GM20431 (cell line): ENCODE data around the gene XPNPEP1.

Experiments used
- in situ Hi-C: fragments of 300-500 bp; cut with MseI, MboI; formaldehyde crosslinking; loops from one replicate; pipeline ENCODE4 v1.15.0; 2020; ENCODE audit warnings: low sequenced_read_pairs; ENCODE audit not compliant: unreplicated experiment

XPNPEP1 gene

DNA sequence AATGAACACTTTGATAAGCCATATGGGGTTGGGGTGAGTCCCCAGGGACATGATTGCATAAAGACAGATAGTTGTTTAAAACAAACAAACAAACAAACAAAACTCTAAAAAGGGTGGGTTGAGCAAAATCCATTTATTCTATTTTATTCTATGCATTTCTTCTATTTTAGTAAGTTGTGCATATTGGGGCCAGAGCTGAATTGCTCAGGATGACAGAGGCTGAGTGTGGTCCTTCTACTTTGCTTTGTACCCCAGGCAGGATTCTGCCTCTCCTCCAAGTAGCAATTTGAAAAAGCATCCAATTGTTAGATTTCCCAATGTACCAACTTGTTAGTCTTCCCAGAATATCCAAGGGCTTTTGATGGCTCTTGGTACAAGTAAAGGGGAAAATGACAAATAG is 29.2 kb upstream of the XPNPEP1 start:
- in situ Hi-C loops = no loop called here

DNA sequence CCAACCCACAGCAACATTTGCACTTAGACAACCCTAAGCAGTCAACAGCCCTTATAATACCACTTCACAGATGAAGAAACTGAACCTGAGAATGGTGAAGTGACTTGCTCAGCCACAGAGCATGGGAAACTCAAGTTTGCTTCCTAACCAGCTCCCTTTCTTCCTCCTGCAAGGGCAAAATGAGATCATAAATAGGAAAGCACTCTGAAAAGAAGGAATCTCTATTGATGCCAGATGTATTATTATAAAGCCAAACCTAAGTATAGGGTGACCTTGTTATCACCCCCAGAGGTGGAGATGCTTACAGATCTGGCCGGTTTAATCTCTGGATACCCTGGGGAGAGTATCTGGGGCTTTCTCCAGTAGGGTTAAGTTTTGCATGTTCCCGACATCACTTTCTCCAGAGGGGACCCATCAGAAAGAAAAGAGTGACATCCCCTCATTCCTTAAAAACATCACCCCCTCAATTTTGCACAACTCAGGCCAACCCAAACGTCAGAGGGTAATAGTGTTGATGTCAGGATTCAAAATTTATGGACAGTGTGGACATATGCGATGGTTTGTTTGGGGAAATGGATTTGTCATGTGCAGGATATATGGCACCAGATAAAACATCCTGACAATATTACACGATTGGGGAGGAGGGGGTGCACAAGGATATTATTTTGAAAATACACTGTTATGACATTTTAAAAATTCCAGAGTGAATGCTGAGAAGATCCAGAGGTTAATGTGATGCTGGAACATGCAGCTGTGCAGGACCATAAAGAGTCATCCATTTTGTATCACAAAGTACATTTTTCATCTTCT is 24.0 kb upstream of the XPNPEP1 start:
- in situ Hi-C loops = no loop called here

DNA sequence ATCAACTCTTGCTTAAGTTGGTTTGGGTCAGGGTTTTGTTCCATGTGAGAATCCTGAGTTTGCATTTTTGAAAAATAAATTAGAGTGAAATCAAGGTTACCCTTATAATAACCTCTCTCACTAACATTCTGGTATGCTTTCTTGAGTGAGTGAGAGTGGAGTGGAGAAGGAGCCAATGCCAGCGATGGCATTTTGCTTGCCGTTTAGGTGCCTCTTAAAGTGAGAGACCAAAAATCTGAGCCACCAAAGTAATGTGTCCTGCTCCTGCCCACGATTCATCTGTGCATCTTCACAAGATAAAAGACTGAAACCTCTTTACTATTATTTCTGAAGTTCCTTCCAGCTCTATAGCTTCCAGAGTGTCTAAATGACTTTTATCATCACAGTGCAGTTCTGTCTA is 23.4 kb upstream of the XPNPEP1 start:
- in situ Hi-C loops = no loop called here

DNA sequence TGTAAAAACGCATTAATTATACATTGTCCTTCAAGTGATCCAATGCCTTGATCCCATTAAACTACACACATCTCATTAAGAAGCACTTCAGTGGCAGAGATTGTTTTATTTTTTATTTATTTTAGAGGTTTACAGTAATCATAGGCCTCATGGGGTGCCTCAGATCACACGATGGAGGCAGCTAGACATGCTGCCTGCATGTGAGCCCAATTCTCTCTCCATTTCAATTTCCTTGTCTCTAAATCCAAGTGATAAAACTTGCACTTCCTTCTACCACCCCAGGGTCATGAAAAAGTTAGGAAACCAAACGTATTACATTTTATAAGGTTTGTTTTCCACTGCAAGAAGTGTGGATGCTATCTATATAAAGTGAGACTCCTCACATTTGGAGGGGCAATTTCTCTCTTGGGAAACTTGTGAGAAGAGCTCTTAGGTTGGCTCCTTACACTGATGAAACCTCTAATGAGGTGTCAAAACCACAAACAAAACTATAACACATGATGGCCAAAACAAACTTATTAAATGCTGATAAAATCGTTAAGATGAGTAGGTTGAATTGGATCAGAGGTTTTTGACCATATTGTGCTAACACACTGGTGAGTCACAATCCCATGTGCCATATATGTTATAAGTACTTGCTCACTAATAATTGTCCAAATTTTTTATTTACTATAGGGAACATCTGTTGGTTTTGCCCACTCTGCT is 22.3 kb upstream of the XPNPEP1 start:
- in situ Hi-C loops = no loop called here

DNA sequence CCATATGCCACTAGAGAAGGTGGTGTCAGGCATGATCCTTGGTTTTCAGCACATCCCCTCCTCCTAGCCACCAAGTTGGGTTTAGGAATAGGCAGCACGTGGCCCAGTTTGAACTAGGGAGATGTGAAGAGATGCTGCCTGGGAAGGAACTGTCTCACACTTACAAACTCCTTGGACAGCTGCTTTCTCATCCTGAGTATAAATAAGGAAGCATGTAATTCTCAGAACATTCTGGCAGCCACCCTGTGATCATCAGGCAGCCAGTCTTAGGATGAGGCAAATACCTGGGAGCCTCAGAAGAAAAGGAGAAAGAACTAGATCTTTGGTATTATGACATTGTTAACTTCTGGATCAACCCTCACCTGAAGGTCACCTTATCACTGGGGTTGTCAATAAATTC is 21.3 kb upstream of the XPNPEP1 start:
- in situ Hi-C loops = no loop called here

DNA sequence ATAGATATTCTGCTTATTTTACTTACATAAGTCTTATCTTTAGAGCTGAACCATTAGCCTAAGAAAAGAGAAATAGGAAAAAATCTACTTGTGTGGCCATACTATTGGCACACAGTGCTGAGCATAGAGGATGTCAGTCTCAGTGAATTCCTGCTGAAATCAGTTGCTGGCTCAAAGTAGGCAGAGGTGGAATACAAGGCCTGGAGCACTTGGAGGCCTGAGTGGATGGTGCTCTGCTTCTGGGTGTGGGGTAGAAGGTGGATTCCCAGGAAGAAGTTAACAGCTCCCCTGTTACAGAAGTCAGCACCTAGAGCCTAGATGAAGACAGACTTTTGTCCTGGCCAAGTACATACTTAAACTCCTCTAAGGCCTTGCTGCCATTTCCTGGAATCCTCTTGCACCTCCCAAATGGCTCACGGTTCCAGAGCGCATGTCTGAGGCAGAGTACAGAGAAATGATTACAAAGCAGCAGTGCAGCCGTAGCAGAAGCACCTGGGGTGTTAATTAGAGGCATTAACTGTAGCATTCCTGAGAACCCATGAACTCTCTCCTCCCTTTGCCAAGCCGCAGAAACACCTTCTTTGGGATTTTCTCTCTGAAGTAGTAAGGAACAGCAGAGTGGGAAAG is 18.0 kb upstream of the XPNPEP1 start:
- in situ Hi-C loops = no loop called here

DNA sequence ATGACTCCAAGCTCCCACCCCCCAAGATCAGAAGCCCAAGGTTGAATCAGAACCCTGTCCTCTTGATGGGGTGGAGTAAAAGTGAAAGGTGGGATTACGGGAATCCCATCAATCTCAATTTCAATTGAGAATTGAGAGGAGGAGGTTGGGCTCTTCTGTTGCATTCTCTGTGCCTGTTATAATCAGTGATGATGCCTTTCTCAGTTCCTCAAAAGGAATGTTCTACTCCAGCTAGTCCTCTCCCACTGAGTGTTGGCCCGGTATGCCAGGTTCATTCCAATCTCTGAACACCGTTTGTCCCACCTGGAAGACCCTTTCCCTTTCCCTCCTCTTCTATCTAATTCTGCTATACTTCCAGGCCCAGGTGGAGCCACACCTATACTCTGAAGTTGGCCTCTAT is 17.2 kb upstream of the XPNPEP1 start:
- in situ Hi-C loops = no loop called here

DNA sequence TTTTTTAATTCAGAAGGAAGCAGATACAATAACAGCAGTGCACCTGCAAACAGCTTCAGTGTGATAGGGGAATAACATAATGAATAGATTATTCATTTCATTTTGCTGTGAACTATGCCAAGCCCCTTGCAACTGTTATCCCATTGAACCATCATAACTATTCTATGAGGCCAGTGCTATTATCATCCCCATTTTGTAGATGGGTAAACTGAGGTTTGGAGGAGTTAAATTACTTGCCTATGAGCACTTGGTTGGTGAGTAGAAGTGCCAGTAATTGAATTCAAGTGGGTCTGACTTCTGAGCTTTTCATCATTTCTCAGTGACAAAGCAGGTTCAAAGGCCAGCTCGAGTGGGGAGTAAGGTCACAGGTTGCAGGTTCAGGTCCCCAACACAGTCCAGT is 16.8 kb upstream of the XPNPEP1 start:
- in situ Hi-C loops = no loop called here

DNA sequence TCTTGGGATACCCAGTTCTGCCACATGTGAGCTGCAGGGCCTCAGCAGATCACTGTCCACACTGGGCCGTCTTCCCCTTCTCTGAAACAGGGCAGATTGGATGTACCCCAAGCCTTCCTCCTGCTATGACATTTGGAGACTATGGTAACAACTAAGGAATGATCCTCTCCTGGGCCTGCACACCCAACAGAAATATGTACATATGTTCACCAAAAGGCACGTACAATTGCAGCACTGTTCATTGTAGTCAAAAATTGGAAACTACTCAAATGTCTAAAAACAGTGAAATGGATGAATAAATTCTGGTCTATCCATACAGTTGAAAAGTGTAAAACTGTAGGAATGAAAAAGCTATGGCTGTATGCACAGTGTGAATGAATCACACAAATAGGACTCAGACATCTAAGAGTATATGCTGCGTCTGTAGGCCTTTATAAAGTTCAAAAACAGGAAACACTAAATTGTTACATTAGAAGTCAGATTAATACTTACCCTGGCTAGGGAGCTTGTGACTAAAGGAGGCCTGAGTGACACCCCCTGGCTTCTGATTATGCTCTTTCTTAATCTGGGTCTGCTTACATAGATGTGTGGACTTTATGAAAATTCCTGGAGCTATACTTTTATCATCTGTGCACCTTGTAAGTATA is 16.1 kb upstream of the XPNPEP1 start:
- in situ Hi-C loops = no loop called here

DNA sequence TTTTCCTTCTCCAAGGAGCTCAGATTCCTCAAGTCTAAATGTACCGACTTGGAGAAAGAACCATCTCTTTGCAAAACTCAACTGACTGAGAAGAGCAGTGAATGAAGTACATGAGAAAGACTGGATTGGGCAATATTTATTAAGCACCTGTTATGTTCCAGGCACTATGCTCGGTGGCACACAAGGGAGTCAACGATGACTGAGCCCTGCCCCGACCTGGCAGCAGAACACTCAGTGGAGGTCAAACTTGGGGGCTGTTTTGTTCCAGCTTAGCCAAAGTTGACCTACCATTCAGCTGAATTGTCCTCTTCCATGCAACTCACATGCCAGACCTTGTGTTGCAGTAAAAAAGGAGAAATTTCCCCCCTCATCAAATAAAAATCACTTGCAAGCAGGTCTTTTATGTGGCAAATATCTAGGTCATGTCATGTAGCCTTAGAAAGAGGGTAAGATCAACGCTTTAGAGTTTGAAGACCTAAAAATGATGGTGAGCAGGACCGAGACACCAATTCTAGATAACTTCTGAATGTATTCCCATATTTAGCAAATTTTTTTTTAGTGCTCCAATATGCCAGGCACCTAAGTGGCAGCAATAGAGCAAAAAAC is 14.3 kb upstream of the XPNPEP1 start:
- in situ Hi-C loops = no loop called here

DNA sequence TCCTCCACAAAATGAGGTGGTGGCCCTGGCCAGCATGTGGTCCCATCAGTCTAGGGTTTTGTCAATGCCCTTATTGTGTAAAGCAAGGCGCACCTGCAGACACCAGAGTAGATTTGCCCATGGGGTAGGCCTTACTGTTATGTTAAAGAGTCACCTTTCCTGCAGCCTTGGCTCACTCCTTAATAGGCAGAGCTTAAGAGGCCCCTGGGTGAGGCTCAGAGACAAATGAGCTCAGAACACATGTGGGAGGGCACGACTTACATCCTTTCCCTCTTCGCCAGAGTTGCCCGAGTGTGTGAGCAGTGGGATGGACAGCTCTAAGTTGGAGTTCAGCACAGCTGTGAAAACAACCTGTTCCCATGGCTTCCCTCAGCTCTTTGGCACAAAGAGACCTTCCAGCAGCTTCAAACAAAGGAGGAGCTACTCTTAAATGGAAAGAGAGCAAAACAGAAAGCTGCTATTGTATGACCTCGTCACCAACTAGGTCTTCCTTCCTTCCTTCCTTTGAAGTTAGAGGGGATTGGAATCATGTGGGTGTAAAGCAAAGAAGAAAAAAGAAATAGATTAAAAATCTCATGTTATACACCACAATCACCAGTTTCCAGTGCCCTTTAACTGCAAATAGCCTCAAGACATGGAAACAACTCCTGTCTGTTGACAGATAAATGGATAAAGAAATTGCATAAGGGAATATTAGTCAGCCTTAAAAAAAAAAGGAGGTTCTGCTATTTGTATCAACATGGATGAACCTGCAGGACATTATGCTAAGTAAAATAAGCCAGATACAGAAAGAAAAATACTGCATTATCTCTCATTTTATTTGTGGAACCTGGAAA is 11.9 kb upstream of the XPNPEP1 start:
- in situ Hi-C loops = no loop called here

DNA sequence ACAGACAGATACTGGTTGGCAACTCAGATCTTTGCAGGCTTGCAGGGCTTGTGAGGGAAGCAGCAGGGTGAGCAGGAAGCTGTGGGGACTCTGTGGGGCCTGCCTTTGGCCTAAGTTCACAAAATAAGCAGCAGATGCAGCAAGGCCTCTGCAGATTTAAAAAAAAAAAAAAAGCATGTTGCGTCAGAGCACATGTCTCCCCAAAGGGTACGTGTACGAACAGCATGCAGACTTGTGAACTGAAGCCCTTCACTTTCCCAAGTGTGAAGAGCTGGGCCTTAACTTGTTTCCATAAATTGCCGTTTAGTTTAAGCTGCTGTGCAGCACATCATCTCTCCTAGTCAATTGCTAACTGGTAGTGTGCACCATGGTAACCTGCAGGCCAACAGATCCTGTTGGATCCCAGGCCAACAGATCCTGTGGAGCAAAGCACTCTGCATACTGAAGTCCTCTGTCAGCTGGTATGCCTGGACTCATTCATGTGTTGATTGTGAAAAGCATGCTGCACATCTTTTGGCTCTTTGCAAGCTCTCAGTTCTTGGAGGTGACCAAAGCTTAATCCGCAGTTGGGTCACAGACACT is 10.8 kb upstream of the XPNPEP1 start:
- in situ Hi-C loops = no loop called here

DNA sequence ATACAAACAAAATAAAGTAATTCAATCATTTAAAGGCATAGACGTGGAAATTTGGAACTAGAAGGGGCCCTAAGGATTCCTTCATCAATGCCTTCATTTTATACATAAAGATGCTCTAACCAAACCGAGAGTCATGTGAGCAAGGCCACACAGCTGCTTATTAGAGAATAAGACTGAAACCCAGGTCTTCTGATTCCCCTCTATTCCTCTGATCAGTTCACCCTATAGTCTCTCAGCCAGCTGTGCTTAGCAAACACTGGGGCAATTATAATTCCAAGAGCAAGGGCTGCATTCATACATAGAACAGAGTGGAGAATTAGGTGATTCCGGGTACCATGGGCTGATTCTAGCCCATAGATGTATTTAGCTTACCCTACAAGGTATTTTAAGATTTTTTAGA is 9.7 kb upstream of the XPNPEP1 start:
- in situ Hi-C loops = no loop called here

DNA sequence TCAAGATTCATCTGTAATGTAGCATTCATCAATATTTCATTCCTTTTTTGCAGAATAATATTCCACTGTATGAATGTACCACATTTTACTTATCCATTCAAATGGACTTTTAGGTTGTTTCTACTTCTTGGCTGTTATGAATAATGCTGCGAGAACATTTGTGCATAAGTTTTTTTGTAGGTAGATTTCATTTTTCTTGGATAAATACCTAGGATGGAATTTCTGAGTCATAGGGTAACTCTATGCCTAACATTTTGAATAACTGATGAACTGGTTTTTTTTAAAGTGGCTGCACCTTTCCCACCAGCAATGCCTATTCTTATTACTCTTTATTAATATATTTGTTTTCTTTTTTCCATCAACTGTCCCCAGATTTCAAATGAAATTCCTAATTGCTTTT is 9.1 kb upstream of the XPNPEP1 start:
- in situ Hi-C loops = no loop called here

DNA sequence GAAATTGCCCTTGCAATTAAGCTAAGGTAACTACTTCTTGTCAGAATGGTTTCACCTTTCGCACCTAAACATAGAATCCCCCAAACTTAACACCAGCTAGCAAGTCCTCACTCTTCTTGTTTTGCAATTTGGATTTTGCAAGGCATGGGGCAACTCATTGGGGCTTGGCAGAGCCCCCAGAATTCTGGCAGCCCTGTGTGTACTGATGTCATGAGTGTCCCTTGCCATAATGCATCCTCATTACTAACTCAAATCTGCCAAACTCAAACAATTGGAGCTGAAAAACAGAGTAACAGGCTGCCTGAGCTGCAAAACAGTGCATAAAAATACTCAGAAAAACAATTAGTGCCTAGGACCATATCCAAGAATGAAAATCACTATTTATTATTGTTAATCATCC is 7.9 kb upstream of the XPNPEP1 start:
- in situ Hi-C loops = no loop called here

DNA sequence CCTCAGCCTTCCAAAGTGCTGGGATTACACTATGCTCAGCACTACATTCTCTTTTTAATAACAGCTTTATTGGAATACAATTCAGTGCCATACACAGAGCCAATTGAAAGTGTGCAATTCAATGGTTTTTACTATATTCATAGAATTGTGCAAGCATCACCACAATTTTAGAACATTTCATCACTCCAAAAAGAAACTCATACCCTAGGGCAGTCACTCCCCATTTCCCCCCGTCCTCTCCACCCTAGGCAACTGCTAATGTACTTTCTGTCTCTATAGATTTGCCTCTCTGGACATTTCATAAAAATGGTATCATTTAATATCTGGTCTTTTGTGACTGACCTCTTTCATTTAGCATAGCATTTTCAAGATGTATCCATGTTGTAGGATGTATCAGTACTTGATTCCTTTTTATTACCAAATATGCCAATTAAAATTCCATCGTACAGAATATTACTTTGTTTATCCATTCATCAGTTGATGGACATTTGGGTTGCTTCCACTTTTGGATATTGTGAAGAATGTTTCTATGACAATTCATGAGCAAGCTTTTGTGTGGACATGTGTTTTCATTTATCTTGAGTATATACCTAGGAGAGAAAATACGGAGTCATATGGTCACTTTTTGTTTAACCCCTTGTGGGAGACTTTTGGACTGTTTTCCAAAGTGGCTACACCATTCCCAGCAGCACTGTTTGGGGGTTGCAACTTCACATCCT is 6.3 kb upstream of the XPNPEP1 start:
- in situ Hi-C loops = no loop called here

DNA sequence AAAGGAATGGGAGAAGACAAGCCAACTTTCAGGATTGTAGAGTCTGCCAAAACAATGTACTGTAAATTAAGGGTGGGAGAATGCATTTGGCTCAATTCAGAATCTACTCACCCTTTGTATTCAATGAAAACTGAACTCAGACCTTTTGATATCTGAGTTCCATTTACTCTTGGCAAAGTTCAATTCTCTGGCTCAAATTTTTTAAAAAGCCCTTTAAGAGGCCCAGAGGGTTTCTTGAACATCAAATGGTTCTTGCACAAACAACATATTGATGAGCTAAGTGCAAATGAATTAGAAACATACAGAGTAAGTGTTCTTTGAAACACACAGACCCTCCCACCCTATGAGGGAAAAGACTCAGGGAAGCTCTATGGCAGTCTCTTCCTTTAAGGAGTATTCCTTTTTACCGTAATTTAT is 5.2 kb upstream of the XPNPEP1 start:
- in situ Hi-C loops = no loop called here

DNA sequence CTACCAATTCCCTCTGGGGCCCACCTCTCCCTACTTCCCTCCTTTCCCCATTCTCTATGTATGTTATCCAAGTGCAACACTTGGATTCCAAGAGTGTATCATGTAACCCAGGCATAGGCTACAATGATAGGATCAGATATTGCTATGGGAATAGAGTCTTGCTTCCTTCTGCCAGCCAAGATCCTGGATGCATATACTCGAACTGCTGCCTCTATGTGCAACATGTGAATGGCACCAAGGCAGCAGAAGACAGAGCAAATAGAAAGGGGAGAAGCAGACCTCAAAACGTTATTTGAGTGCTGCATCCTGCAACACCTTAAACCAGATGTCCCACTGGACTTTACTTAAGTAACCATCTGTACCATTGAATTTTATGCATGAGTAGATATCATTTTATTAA is 3.5 kb upstream of the XPNPEP1 start:
- in situ Hi-C loops = no loop called here
